Stimulated activated CD4-positive, alpha-beta T cell treated with anti-CD3 and anti-CD28 coated beads, Interleukin-4, amount 100 ng/mL, for 48 hours (primary cell): ENCODE data around the gene ZNF275.
"Not testable (repeated sequence)": the region's sequence is repeated elsewhere in the genome, so short reads cannot be mapped to it uniquely, and the experiment has no call there.

Source experiments
- DNase-seq, 2 donors: peaks; one replicate each; pipeline ENCODE4 v3.0.0-alpha.2; 2020; ENCODE audit warnings: low read depth in 2 of 2

Gene ZNF275

GRCh38 chrX:153387987-153388721 lies 54.2 kb downstream of the ZNF275 start:
- no peak for DNase-seq

GRCh38 chrX:153388722-153389459 lies 54.9 kb downstream of the ZNF275 start:
- DNase-seq, result no peak

- not testable (repeated sequence) for DNase-seq
These were observed 55.5 kb downstream of the ZNF275 start for GRCh38 chrX:153389460-153389768.

GRCh38 chrX:153392642-153393321 lies 58.8 kb downstream of the ZNF275 start:
- no peak for DNase-seq

GRCh38 chrX:153394612-153395011 lies 60.7 kb downstream of the ZNF275 start:
- DNase-seq, result no peak

- DNase-seq, result no peak
These were observed 61.8 kb downstream of the ZNF275 start for GRCh38 chrX:153395613-153396319.

GRCh38 chrX:153396320-153397195 lies 62.6 kb downstream of the ZNF275 start:
- no peak for DNase-seq

- no peak for DNase-seq
These were observed 63.5 kb downstream of the ZNF275 start for GRCh38 chrX:153397256-153397960.

GRCh38 chrX:153398275-153398960 lies 64.5 kb downstream of the ZNF275 start:
- no peak for DNase-seq

- DNase-seq, result peak; percentile 48 to 64
These were observed 66.5 kb downstream of the ZNF275 start for GRCh38 chrX:153400146-153401132.

- no peak for DNase-seq
These were observed 67.3 kb downstream of the ZNF275 start, which contains the start of gene PNMA6E for GRCh38 chrX:153401133-153401764. PNMA6E (minus strand) TSS chrX:153401350; CDS start chrX:153398849, 2,501 bp downstream.
